Neural crest cell (in vitro differentiated cells): Measurements from ENCODE around the gene RRM2. TPM values are rescaled to one million over a fixed set of nuclear protein-coding genes. Genes with fewer than 3 reads are reported as not detected.
A peak's percentile ranks its signal among the peaks of the same experiment; 100 is the strongest.

ENCODE experiments used
- DNase-seq: peaks from one replicate; pipeline ENCODE4 v3.0.0; 2021; ENCODE audit warnings: low read depth, mixed read lengths, low spot score
- H3K27ac Mint-ChIP-seq: one replicate; pipeline ENCODE4 v1.8.0; 2021; ENCODE audit warnings: mild to moderate bottlenecking, mixed read lengths; ENCODE audit not compliant: unreplicated experiment
- H3K27me3 Mint-ChIP-seq: 2 replicates; pipeline ENCODE4 v1.8.0; 2021; ENCODE audit warnings: low read depth, mild to moderate bottlenecking, mixed read lengths
- H3K36me3 Mint-ChIP-seq: 2 replicates; pipeline ENCODE4 v1.8.0; 2021; ENCODE audit warnings: low read depth, mild to moderate bottlenecking, mixed read lengths
- H3K4me1 Mint-ChIP-seq: 2 replicates; pipeline ENCODE4 v1.8.0; 2021; ENCODE audit warnings: mixed read lengths
- H3K4me3 Mint-ChIP-seq: one replicate; pipeline ENCODE4 v1.8.0; 2021; ENCODE audit warnings: mild to moderate bottlenecking, mixed read lengths
- H3K9me3 Mint-ChIP-seq: 2 replicates; pipeline ENCODE4 v1.8.0; 2021; ENCODE audit warnings: mixed read lengths
- CTCF ChIP-seq: fragments of 200-600 bp; sonication (generic); conservative IDR thresholded peaks from 2 replicates; pipeline ENCODE4 v1.5.0; 2021; ENCODE audit warnings: antibody characterized with exemption, mild to moderate bottlenecking
- total RNA-seq: library from RNA; stranded (reverse); gene quantifications from 2 replicates; pipeline ENCODE4 v1.2.1, GENCODE V29; 2021

Gene RRM2
- total RNA-seq, 1 donor from 2014 or later: 210 TPM

- Mint-ChIP-seq H3K36me3 (peaks cover 41% of the 10 kb centered on the region), H3K27ac (no peak overlapping the region), H3K27me3 (no peaks in the 10 kb centered on the region), H3K4me1 (peaks cover 67% of the 10 kb centered on the region), H3K9me3 (no peaks in the 10 kb centered on the region), H3K4me3 (peak overlapping the region; percentile 38)
- DNase-seq: no peak
- TF ChIP-seq CTCF: no peak
Measured at GRCh38 chr2:10128420-10128819, 5.9 kb downstream of the RRM2 start.

DNA sequence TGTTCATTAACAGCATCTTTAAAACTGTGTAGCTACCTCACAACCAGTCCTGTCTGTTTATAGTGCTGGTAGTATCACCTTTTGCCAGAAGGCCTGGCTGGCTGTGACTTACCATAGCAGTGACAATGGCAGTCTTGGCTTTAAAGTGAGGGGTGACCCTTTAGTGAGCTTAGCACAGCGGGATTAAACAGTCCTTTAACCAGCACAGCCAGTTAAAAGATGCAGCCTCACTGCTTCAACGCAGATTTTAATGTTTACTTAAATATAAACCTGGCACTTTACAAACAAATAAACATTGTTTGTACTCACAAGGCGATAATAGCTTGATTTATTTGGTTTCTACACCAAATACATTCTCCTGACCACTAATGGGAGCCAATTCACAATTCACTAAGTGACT lies 7.0 kb downstream of the RRM2 start:
- H3K9me3 Mint-ChIP-seq: no peaks in the 10 kb centered on the region
- no peak for TF ChIP-seq CTCF
- H3K4me3 Mint-ChIP-seq: no peak overlapping the region
- H3K4me1 Mint-ChIP-seq: peaks cover 60% of the 10 kb centered on the region
- DNase-seq: no peak
- no peak overlapping the region for H3K27ac Mint-ChIP-seq
- peaks cover 36% of the 10 kb centered on the region for H3K36me3 Mint-ChIP-seq
- H3K27me3 Mint-ChIP-seq: no peaks in the 10 kb centered on the region

DNA sequence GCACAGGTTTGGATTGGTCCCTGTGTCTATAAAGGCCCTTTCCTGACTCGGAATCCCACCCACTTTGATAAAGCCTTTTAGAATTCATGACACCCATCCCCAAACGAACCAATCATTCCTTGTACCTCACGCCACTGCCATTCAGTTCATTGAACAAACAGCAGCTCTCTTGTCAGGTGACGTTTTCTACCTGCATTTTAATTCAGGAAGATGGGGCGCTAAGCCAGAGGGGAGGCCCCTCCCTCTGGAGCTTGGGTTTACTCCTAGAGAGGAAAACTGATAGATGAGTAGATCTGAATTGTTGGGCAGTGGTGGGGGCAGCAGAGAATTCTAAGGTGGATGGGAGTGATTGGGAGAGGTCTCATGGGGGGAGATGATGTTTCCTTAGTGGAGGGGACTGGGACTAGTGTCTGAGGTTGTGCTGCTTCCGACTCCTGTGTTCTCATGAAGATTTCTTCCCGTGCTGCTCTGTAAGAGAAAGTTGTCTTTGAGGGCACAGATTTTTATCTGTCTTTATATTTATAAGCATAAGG lies 9.6 kb downstream of the RRM2 start:
- no peaks in the 10 kb centered on the region for H3K9me3 Mint-ChIP-seq
- peaks cover 25% of the 10 kb centered on the region for H3K36me3 Mint-ChIP-seq
- no peaks in the 10 kb centered on the region for H3K27me3 Mint-ChIP-seq
- H3K4me3 Mint-ChIP-seq: peak overlapping the region; percentile 10
- no peak overlapping the region for H3K27ac Mint-ChIP-seq
- no peak for TF ChIP-seq CTCF
- DNase-seq: no peak
- peaks cover 46% of the 10 kb centered on the region for H3K4me1 Mint-ChIP-seq

DNA sequence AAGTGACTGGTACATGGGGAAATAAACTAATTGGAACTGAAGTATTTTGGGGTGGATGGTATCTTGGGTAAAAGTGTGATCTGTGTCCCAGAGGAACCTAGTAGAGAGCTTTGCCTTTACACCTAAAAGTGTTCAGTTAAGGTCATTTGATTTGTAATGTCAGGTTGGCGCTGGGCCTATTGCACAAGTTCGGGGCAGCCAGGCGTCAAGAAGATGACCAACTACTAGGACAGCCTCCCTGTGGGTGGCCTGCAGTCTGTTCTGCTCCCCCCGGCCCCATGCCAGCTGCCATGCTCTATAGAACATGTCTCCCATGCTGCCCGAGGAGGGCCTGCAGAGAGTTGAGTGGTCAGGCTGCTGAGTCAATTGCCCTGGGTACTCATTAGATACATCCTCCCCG lies 10.1 kb downstream of the RRM2 start:
- Mint-ChIP-seq H3K36me3 (peaks cover 25% of the 10 kb centered on the region), H3K27ac (no peak overlapping the region), H3K27me3 (no peaks in the 10 kb centered on the region), H3K4me3 (peak overlapping the region; percentile 10), H3K4me1 (peaks cover 45% of the 10 kb centered on the region), H3K9me3 (no peaks in the 10 kb centered on the region)
- TF ChIP-seq CTCF: no peak
- no peak for DNase-seq

- TF ChIP-seq CTCF: no peak
- DNase-seq: no peak
- no peak overlapping the region for H3K27ac Mint-ChIP-seq
- no peaks in the 10 kb centered on the region for H3K27me3 Mint-ChIP-seq
- H3K36me3 Mint-ChIP-seq: peaks cover 25% of the 10 kb centered on the region
- H3K4me1 Mint-ChIP-seq: peaks cover 43% of the 10 kb centered on the region
- no peak overlapping the region for H3K4me3 Mint-ChIP-seq
- no peaks in the 10 kb centered on the region for H3K9me3 Mint-ChIP-seq
Measured at GRCh38 chr2:10132996-10133647, 10.6 kb downstream of the RRM2 start.
